H1 (cell line): ENCODE results near the gene TEX36. TPM values are rescaled to one million over a fixed set of nuclear protein-coding genes. Genes with fewer than 3 reads are reported as not detected.

Source experiments
- CTCF ChIA-PET: fragments of 300-600 bp; sonication (Branson Sonifier 250); formaldehyde crosslinking; loops from one replicate; lab custom pipeline; 2021; ENCODE audit not compliant: partially characterized antibody; lab: Charles Lee
- POLR2A ChIA-PET: fragments of 300-600 bp; sonication (Branson Sonifier 250); formaldehyde crosslinking; loops from one replicate; lab custom pipeline; 2021; ENCODE audit warnings: inconsistent platforms; ENCODE audit not compliant: partially characterized antibody; lab: Charles Lee
- DNase-seq, 2 experiments: peaks; one replicate each; pipeline versions ENCODE4 v3.0.0 to v3.0.0-alpha.2; 2010 to 2022; ENCODE audit warnings: low spot score in 2 of 2, low read depth in 1 of 2, mixed read lengths in 1 of 2
- FAIRE-seq: peaks from 2 replicates; lab custom pipeline; 2011; peaks lifted over from hg19 to GRCh38; lab: Jason Lieb, UNC
- H2AFZ ChIP-seq: 2 replicates; pipeline ENCODE4 v1.8.1; 2012; ENCODE audit warnings: low read length, inconsistent platforms
- H2AK5ac ChIP-seq: 2 replicates; pipeline ENCODE4 v1.6.1; 2013; ENCODE audit warnings: low read depth, low read length
- H2BK120ac ChIP-seq: replicated peaks from 2 replicates; pipeline ENCODE3; 2013; ENCODE audit warnings: low read depth, low read length, inconsistent platforms
- H2BK12ac ChIP-seq: 2 replicates; pipeline ENCODE4 v1.6.1; 2013; ENCODE audit warnings: low read depth, low read length
- H2BK15ac ChIP-seq: 2 replicates; pipeline ENCODE4 v1.6.1; 2013; ENCODE audit warnings: low read length
- H2BK20ac ChIP-seq: 2 replicates; pipeline ENCODE4 v1.6.1; 2013; ENCODE audit warnings: low read length
- H2BK5ac ChIP-seq: 2 replicates; pipeline ENCODE4 v1.6.1; 2013; ENCODE audit warnings: low read depth, low read length
- H3K14ac ChIP-seq: 2 replicates; pipeline ENCODE4 v1.6.1; 2013; ENCODE audit warnings: inconsistent platforms; ENCODE audit not compliant: insufficient read length
- H3K18ac ChIP-seq: 2 replicates; pipeline ENCODE4 v1.6.1; 2013; ENCODE audit warnings: low read length; ENCODE audit errors: extremely low read depth
- H3K23ac ChIP-seq: 2 replicates; pipeline ENCODE4 v1.6.1; 2013; ENCODE audit warnings: inconsistent platforms; ENCODE audit not compliant: insufficient read length
- H3K23me2 ChIP-seq: 2 replicates; pipeline ENCODE4 v1.6.1; 2013; ENCODE audit warnings: low read depth, low read length
- H3K27ac ChIP-seq: 2 replicates; pipeline ENCODE4 v1.6.1; 2011; ENCODE audit warnings: low read depth, low read length, inconsistent platforms
- H3K27me3 ChIP-seq, 4 experiments: replicated peaks in 1 of 4; 1 replicate in 1 of 4; 2 replicates in 3 of 4; pipeline versions ENCODE4 v1.6.1 to v1.8.1; 2011 to 2013; ENCODE audit warnings: low read length in 3 of 4, mild to moderate bottlenecking in 3 of 4, inconsistent platforms in 2 of 4, mixed read lengths in 2 of 4, moderate library complexity in 1 of 4; ENCODE audit not compliant: control insufficient read depth in 3 of 4, insufficient read depth in 3 of 4; ENCODE audit errors: extremely low read depth in 1 of 4
- H3K36me3 ChIP-seq, 4 experiments: 2 replicates each; pipeline versions ENCODE4 v1.6.1 to v1.8.1; 2011 to 2013; ENCODE audit warnings: mild to moderate bottlenecking in 4 of 4, low read length in 3 of 4, moderate library complexity in 2 of 4, control low read depth in 1 of 4, inconsistent platforms in 1 of 4; ENCODE audit not compliant: insufficient read depth in 4 of 4, control insufficient read depth in 2 of 4
- H3K4ac ChIP-seq: replicated peaks from 2 replicates; pipeline ENCODE3; 2013; ENCODE audit warnings: low read length, low read depth, mixed read lengths, inconsistent platforms; ENCODE audit not compliant: insufficient read length
- H3K4me1 ChIP-seq, 4 experiments: replicated peaks in 1 of 4; 1 replicate in 1 of 4; 2 replicates in 3 of 4; pipeline versions ENCODE4 v1.6.1 to v1.8.1; 2011 to 2013; ENCODE audit warnings: low read length in 3 of 4, inconsistent platforms in 2 of 4, mixed read lengths in 1 of 4; ENCODE audit not compliant: insufficient read depth in 4 of 4, control insufficient read depth in 3 of 4
- H3K4me2 ChIP-seq, 2 experiments: 2 replicates each; pipeline versions ENCODE4 v1.6.1 to v1.8.1; 2011 to 2013; ENCODE audit warnings: low read depth in 2 of 2, low read length in 2 of 2, control low read depth in 1 of 2, inconsistent platforms in 1 of 2, mild to moderate bottlenecking in 1 of 2; ENCODE audit not compliant: insufficient read depth in 1 of 2
- H3K4me3 ChIP-seq, 4 experiments: fragments of 200-600, 300-600 bp in 1 of 4; sonication (generic), shearing (Covaris generic), sonication (Bioruptor Twin) in 1 of 4; 2 replicates each; pipeline versions ENCODE4 v1.5.1 to v1.8.1; 2011 to 2016; ENCODE audit warnings: low read length in 4 of 4, low read depth in 3 of 4, control low read depth in 2 of 4, inconsistent platforms in 2 of 4, mild to moderate bottlenecking in 2 of 4, mixed read lengths in 1 of 4, moderate library complexity in 1 of 4; ENCODE audit not compliant: insufficient read depth in 2 of 4; ENCODE audit errors: extremely low read depth in 1 of 4
- H3K56ac ChIP-seq: replicated peaks from 2 replicates; pipeline ENCODE3; 2013; ENCODE audit warnings: low read depth, mild to moderate bottlenecking, mixed read lengths, low read length, inconsistent platforms; ENCODE audit not compliant: insufficient read length
- H3K79me1 ChIP-seq: 2 replicates; pipeline ENCODE4 v1.6.1; 2013; ENCODE audit warnings: low read depth, low read length, control low read depth
- H3K79me2 ChIP-seq, 2 experiments: 2 replicates each; pipeline versions ENCODE4 v1.6.1 to v1.8.1; 2012 to 2013; ENCODE audit warnings: low read length in 2 of 2, mild to moderate bottlenecking in 2 of 2, inconsistent platforms in 1 of 2; ENCODE audit not compliant: insufficient read depth in 2 of 2, control insufficient read depth in 1 of 2
- H3K9ac ChIP-seq, 4 experiments: replicated peaks in 1 of 4; 1 replicate in 1 of 4; 2 replicates in 3 of 4; pipeline versions ENCODE4 v1.6.1 to v1.8.1; 2011 to 2013; ENCODE audit warnings: low read depth in 3 of 4, low read length in 3 of 4, control low read depth in 2 of 4, mild to moderate bottlenecking in 2 of 4, moderate library complexity in 2 of 4, inconsistent platforms in 1 of 4; ENCODE audit errors: extremely low read depth in 1 of 4
- H3K9me3 ChIP-seq, 2 experiments: 2 replicates each; pipeline versions ENCODE4 v1.6.1 to v1.8.1; 2012 to 2013; ENCODE audit warnings: mild to moderate bottlenecking in 2 of 2, moderate library complexity in 2 of 2, control low read depth in 1 of 2, inconsistent platforms in 1 of 2, low read depth in 1 of 2, low read length in 1 of 2, mixed read lengths in 1 of 2; ENCODE audit not compliant: insufficient read depth in 2 of 2
- H4K20me1 ChIP-seq, 2 experiments: replicated peaks in 1 of 2; 2 replicates each; pipeline versions ENCODE3 to v1.8.1; 2011 to 2013; ENCODE audit warnings: inconsistent platforms in 2 of 2, low read length in 2 of 2, mild to moderate bottlenecking in 1 of 2; ENCODE audit not compliant: insufficient read depth in 2 of 2, control insufficient read depth in 1 of 2
- H4K5ac ChIP-seq: 2 replicates; pipeline ENCODE4 v1.6.1; 2013; ENCODE audit warnings: low read length, low read depth, mixed read lengths, inconsistent platforms; ENCODE audit not compliant: insufficient read length
- H4K8ac ChIP-seq: 2 replicates; pipeline ENCODE4 v1.8.0; 2013; ENCODE audit warnings: mild to moderate bottlenecking, moderate library complexity, low read length, inconsistent platforms; ENCODE audit not compliant: insufficient read depth; ENCODE audit errors: extremely low read depth
- H4K91ac ChIP-seq: replicated peaks from 2 replicates; pipeline ENCODE3; 2013; ENCODE audit warnings: low read length, mixed read lengths, inconsistent platforms; ENCODE audit not compliant: insufficient read length
- BCL11A ChIP-seq, 2 experiments: IDR thresholded peaks; one replicate each; pipeline ENCODE4 v1.6.1; 2011; ENCODE audit warnings: low read depth in 2 of 2, low read length in 2 of 2, mild to moderate bottlenecking in 2 of 2
- CBX5 ChIP-seq: fragments of 300-800, 300-1000 bp; sonication (generic); IDR thresholded peaks from 2 replicates; pipeline ENCODE4 v1.7.1; 2016; ENCODE audit warnings: antibody characterized with exemption, low read length, low read depth
- CHD1 ChIP-seq: IDR thresholded peaks from 2 replicates; pipeline ENCODE4 v1.6.1; 2012; ENCODE audit warnings: low read depth, low read length, improper control_type of control experiment
- CREB1 ChIP-seq: IDR thresholded peaks from 2 replicates; pipeline ENCODE4 v1.6.1; 2012; ENCODE audit warnings: inconsistent platforms
- EZH2 ChIP-seq: fragments of 200-600 bp; sonication (generic); IDR thresholded peaks from 2 replicates; pipeline ENCODE4 v1.7.1; 2012; ENCODE audit warnings: low read depth, mild to moderate bottlenecking, moderate library complexity, low read length, inconsistent platforms; ENCODE audit not compliant: severe bottlenecking
- JUND ChIP-seq: IDR thresholded peaks from 2 replicates; pipeline ENCODE4 v1.6.1; 2011; ENCODE audit warnings: mild to moderate bottlenecking, improper control_type of control experiment, low read length
- POLR2A ChIP-seq, 2 experiments: IDR thresholded peaks; 1 replicate in 1 of 2; 2 replicates in 1 of 2; pipeline ENCODE4 v1.6.1; 2011; ENCODE audit warnings: low read depth in 2 of 2, low read length in 2 of 2, mild to moderate bottlenecking in 2 of 2; ENCODE audit errors: control extremely low read depth in 1 of 2
- TAF1 ChIP-seq: IDR thresholded peaks from 2 replicates; pipeline ENCODE4 v1.6.1; 2011; ENCODE audit warnings: mild to moderate bottlenecking, low read depth, low read length
- TEAD4 ChIP-seq: IDR thresholded peaks from 2 replicates; pipeline ENCODE4 v1.6.1; 2012; ENCODE audit warnings: low read depth, low read length, inconsistent platforms, mixed read lengths
- YY1 ChIP-seq: IDR thresholded peaks from 2 replicates; pipeline ENCODE4 v1.6.1; 2011; ENCODE audit warnings: low read depth, mild to moderate bottlenecking, low read length
- WGBS, 2 experiments: shearing (Covaris generic) in 1 of 2; methylation state at CpG; one replicate each; pipeline versions ENCODE4 v1.1.6 to v1.1.7; 2013 to 2015; ENCODE audit warnings: low lambda C conversion rate in 2 of 2, mixed read lengths in 2 of 2, inconsistent platforms in 1 of 2, low coverage in 1 of 2, missing lambda C conversion rate in 1 of 2; ENCODE audit not compliant: insufficient replicate concordance in 2 of 2, insufficient coverage in 1 of 2, insufficient read length in 1 of 2; ENCODE audit errors: extremely low coverage in 1 of 2, missing lambda C conversion rate in 1 of 2; 5-methylcytosine and 5-hydroxymethylcytosine counted together
- polyA plus RNA-seq, 7 experiments: library from polyadenylated mRNA; depleted of rRNA in 3 of 7; stranded (reverse) in 5 of 7; unstranded in 2 of 7; fragments of >200 nt in 5 of 7; fragments of 200-250 nt in 2 of 7; gene quantifications; 1 replicate in 5 of 7; 2 replicates in 1 of 7; 4 replicates in 1 of 7; pipeline versions ENCODE4 v1.2.1 to v1.2.3, GENCODE V29; 2011 to 2013; ENCODE audit warnings: missing spikeins in 2 of 7, mixed read lengths in 2 of 7
- total RNA-seq: library from RNA; stranded (reverse); fragmentation: NEBNext Ultra II Directional; extraction: Animal tissue kit (Norgen Biotek cat#: 25700); gene quantifications from 2 replicates; pipeline ENCODE4 v1.2.1, GENCODE V29; 2021

TEX36 gene
- total and polyA plus RNA-seq, 2 of the 8 experiments (the other 6 are each of a cell fraction or from before 2014, with no cell fraction given) = not detected

- FAIRE-seq (no peak), DNase-seq (no peak)
- Histone ChIP-seq H3K79me2 (no peaks in the 10 kb centered on the region), H3K4ac (no peak overlapping the region), H2BK5ac (no peak overlapping the region), H2AFZ (peak overlapping the region; percentile 87), H3K56ac (no peak overlapping the region), H3K4me3 (no peak overlapping the region), H3K27ac (no peak overlapping the region), H3K14ac (no peak overlapping the region), H3K4me2 (no peak overlapping the region), H3K27me3 (no peaks in the 10 kb centered on the region; a peak in 1 of 7 replicates), H3K18ac (no peak overlapping the region), H4K20me1 (no peaks in the 10 kb centered on the region), H4K5ac (no peak overlapping the region), H3K79me1 (no peaks in the 10 kb centered on the region), H3K9me3 (no peaks in the 10 kb centered on the region), H3K9ac (no peak overlapping the region), H4K8ac (no peak overlapping the region), H4K91ac (no peak overlapping the region), H2BK12ac (no peak overlapping the region), H3K36me3 (no peaks in the 10 kb centered on the region; a peak in 1 of 8 replicates), H3K23ac (no peak overlapping the region), H2BK15ac (no peak overlapping the region), H2BK20ac (no peak overlapping the region), H3K4me1 (no peaks in the 10 kb centered on the region), H2AK5ac (no peak overlapping the region), H3K23me2 (no peaks in the 10 kb centered on the region), H2BK120ac (no peak overlapping the region)
- WGBS, 2 experiments = 92% methylated on average over 12 of the region's 12 CpGs; no CpG with 5 or more reads in 1 of the 2 experiments
- CTCF ChIA-PET = interaction anchor here (0.7 kb wide), 1 partner anchor 314 kb away, joined by 3 read pairs; no protein-coding TSS in a partner anchor
- POLR2A ChIA-PET = no interaction called here
- no peak for TF ChIP-seq YY1
- TF ChIP-seq EZH2 = no peak
- no peak for TF ChIP-seq JUND
- TF ChIP-seq CBX5 = no peak
- no peak for TF ChIP-seq CREB1
- no peak for TF ChIP-seq POLR2A (IDR thresholded peaks at IDR 0.05; ENCODE audit: control extremely low read depth in 1 of 2, low read depth in 2 of 2, low read length in 2 of 2)
- TF ChIP-seq TEAD4 = no peak
- no peak for TF ChIP-seq BCL11A (IDR thresholded peaks at IDR 0.05; ENCODE audit: low read depth in 2 of 2, low read length in 2 of 2)
- no peak for TF ChIP-seq TAF1
- no peak for TF ChIP-seq CHD1
These were observed 9.9 kb upstream of the TEX36 start for GRCh38 chr10:125692601-125693523.
